Measurements from ENCODE around the gene KRTAP5-1.

The KRTAP5-1 gene

DNA sequence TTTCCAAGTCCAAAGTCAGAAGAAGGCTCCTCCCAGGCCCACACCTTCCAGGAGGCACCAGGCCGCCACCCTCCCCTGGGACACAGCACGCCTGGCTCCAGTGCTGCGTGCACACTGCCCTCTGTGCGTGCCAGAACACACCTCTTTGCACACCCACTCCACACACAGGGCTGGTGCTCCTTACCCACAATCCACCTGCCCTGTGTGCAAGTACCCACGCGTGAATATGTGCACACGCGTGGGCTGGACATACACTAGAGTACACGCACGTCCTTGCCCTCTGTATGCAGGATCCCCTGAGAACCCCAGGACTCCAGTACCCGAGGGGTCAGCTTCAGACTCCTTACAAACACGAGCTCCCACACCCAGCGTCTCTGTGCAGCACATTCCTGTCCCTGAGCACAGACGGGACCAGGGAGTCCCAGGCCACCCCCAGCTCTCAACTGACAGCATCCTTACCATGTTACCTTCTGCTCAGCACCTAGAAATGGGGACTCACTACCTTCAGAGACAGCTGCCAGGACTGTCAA, 15.8 kb downstream of the KRTAP5-1 start:
- no peak for ATAC-seq
- no peak for TF ChIP-seq OSR1 (CRISPR knock-in tag; IDR thresholded peaks at IDR 0.05)
- TF ChIP-seq ZFP30 (CRISPR knock-in tag; IDR thresholded peaks at IDR 0.05), result no peak
- TF ChIP-seq ZNF70 (CRISPR knock-in tag; IDR thresholded peaks at IDR 0.05), result no peak
- no peak for TF ChIP-seq ESRRG (CRISPR knock-in tag; IDR thresholded peaks at IDR 0.05)
- no peak for TF ChIP-seq GLIS3 (CRISPR knock-in tag; IDR thresholded peaks at IDR 0.05)
- TF ChIP-seq ISL1 (CRISPR knock-in tag; IDR thresholded peaks at IDR 0.05), result no peak
- TF ChIP-seq, protein P1, sequence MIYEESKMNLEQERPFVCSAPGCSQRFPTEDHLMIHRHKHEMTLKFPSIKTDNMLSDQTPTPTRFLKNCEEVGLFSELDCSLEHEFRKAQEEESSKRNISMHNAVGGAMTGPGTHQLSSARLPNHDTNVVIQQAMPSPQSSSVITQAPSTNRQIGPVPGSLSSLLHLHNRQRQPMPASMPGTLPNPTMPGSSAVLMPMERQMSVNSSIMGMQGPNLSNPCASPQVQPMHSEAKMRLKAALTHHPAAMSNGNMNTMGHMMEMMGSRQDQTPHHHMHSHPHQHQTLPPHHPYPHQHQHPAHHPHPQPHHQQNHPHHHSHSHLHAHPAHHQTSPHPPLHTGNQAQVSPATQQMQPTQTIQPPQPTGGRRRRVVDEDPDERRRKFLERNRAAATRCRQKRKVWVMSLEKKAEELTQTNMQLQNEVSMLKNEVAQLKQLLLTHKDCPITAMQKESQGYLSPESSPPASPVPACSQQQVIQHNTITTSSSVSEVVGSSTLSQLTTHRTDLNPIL (CRISPR knock-in tag; IDR thresholded peaks at IDR 0.05; ENCODE audit: low read depth), result no peak
- TF ChIP-seq RARB (CRISPR knock-in tag; IDR thresholded peaks at IDR 0.05), result no peak
- TF ChIP-seq, protein P2, sequence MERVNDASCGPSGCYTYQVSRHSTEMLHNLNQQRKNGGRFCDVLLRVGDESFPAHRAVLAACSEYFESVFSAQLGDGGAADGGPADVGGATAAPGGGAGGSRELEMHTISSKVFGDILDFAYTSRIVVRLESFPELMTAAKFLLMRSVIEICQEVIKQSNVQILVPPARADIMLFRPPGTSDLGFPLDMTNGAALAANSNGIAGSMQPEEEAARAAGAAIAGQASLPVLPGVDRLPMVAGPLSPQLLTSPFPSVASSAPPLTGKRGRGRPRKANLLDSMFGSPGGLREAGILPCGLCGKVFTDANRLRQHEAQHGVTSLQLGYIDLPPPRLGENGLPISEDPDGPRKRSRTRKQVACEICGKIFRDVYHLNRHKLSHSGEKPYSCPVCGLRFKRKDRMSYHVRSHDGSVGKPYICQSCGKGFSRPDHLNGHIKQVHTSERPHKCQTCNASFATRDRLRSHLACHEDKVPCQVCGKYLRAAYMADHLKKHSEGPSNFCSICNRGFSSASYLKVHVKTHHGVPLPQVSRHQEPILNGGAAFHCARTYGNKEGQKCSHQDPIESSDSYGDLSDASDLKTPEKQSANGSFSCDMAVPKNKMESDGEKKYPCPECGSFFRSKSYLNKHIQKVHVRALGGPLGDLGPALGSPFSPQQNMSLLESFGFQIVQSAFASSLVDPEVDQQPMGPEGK (CRISPR knock-in tag; IDR thresholded peaks at IDR 0.05; ENCODE audit: borderline replicate concordance), result no peak
- no peak for TF ChIP-seq TCF4 (CRISPR knock-in tag; IDR thresholded peaks at IDR 0.05; ENCODE audit: borderline replicate concordance)
- no peak for TF ChIP-seq ZC3H10 (CRISPR knock-in tag; IDR thresholded peaks at IDR 0.05)
- no peak for TF ChIP-seq ZNF565 (CRISPR knock-in tag; conservative IDR thresholded peaks at IDR 0.05; ENCODE audit: low read depth)
- no peak for TF ChIP-seq BACH2 (CRISPR knock-in tag; IDR thresholded peaks at IDR 0.05; ENCODE audit: borderline replicate concordance)
- no peak for TF ChIP-seq SNAI2 (CRISPR knock-in tag; IDR thresholded peaks at IDR 0.05)
- TF ChIP-seq ZNF8 (CRISPR knock-in tag; IDR thresholded peaks at IDR 0.05), result no peak
- no peak for TF ChIP-seq ZFP3 (CRISPR knock-in tag; IDR thresholded peaks at IDR 0.05)
- TF ChIP-seq, protein P3, sequence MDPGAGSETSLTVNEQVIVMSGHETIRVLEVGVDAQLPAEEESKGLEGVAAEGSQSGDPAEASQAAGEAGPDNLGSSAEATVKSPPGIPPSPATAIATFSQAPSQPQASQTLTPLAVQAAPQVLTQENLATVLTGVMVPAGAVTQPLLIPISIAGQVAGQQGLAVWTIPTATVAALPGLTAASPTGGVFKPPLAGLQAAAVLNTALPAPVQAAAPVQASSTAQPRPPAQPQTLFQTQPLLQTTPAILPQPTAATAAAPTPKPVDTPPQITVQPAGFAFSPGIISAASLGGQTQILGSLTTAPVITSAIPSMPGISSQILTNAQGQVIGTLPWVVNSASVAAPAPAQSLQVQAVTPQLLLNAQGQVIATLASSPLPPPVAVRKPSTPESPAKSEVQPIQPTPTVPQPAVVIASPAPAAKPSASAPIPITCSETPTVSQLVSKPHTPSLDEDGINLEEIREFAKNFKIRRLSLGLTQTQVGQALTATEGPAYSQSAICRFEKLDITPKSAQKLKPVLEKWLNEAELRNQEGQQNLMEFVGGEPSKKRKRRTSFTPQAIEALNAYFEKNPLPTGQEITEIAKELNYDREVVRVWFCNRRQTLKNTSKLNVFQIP (CRISPR knock-in tag; IDR thresholded peaks at IDR 0.05; ENCODE audit: borderline replicate concordance, low read depth), result no peak
- no peak for TF ChIP-seq ARNTL (CRISPR knock-in tag; IDR thresholded peaks at IDR 0.05; ENCODE audit: borderline replicate concordance, low read depth)
- TF ChIP-seq, protein P4, sequence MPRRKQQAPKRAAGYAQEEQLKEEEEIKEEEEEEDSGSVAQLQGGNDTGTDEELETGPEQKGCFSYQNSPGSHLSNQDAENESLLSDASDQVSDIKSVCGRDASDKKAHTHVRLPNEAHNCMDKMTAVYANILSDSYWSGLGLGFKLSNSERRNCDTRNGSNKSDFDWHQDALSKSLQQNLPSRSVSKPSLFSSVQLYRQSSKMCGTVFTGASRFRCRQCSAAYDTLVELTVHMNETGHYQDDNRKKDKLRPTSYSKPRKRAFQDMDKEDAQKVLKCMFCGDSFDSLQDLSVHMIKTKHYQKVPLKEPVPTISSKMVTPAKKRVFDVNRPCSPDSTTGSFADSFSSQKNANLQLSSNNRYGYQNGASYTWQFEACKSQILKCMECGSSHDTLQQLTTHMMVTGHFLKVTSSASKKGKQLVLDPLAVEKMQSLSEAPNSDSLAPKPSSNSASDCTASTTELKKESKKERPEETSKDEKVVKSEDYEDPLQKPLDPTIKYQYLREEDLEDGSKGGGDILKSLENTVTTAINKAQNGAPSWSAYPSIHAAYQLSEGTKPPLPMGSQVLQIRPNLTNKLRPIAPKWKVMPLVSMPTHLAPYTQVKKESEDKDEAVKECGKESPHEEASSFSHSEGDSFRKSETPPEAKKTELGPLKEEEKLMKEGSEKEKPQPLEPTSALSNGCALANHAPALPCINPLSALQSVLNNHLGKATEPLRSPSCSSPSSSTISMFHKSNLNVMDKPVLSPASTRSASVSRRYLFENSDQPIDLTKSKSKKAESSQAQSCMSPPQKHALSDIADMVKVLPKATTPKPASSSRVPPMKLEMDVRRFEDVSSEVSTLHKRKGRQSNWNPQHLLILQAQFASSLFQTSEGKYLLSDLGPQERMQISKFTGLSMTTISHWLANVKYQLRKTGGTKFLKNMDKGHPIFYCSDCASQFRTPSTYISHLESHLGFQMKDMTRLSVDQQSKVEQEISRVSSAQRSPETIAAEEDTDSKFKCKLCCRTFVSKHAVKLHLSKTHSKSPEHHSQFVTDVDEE (CRISPR knock-in tag; IDR thresholded peaks at IDR 0.05), result no peak

DNA sequence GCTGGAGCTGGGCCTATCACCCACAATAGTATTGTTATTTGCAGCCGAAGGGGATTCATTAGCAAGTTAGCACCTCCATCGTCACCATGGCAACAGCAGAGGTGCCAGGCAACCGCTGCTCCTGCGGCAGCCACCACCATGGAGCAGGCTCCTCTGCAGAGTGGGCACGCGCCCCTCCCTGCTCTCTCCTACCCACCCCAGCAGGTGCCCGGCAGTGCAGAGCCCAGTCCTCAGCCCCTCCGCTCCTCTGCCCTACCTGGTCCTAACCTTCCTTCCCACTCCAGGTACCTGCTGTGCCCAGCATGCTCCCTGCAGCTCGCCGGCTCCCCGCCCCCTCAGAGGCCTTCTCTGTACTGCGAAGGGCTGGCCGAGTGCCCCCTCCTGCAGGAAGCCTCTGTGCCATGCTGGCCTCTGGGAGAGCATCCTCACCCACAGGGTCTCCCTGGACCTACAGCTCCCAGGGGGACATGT, 16.6 kb downstream of the KRTAP5-1 start:
- TF ChIP-seq ZFP30 (CRISPR knock-in tag; IDR thresholded peaks at IDR 0.05) (no peak), ZFP3 (CRISPR knock-in tag; IDR thresholded peaks at IDR 0.05) (no peak), ARNTL (CRISPR knock-in tag; IDR thresholded peaks at IDR 0.05; ENCODE audit: borderline replicate concordance, low read depth) (no peak), ZC3H10 (CRISPR knock-in tag; IDR thresholded peaks at IDR 0.05) (no peak), ESRRG (CRISPR knock-in tag; IDR thresholded peaks at IDR 0.05) (no peak), PPARA (CRISPR knock-in tag; IDR thresholded peaks at IDR 0.05; ENCODE audit: borderline replicate concordance) (no peak), ZNF8 (CRISPR knock-in tag; IDR thresholded peaks at IDR 0.05) (no peak), SNAI2 (CRISPR knock-in tag; IDR thresholded peaks at IDR 0.05) (no peak), TCF4 (CRISPR knock-in tag; IDR thresholded peaks at IDR 0.05; ENCODE audit: borderline replicate concordance) (no peak), OSR1 (CRISPR knock-in tag; IDR thresholded peaks at IDR 0.05) (no peak)
- TF ChIP-seq, protein P1 (CRISPR knock-in tag; IDR thresholded peaks at IDR 0.05; ENCODE audit: low read depth), result no peak
- TF ChIP-seq, protein P5, sequence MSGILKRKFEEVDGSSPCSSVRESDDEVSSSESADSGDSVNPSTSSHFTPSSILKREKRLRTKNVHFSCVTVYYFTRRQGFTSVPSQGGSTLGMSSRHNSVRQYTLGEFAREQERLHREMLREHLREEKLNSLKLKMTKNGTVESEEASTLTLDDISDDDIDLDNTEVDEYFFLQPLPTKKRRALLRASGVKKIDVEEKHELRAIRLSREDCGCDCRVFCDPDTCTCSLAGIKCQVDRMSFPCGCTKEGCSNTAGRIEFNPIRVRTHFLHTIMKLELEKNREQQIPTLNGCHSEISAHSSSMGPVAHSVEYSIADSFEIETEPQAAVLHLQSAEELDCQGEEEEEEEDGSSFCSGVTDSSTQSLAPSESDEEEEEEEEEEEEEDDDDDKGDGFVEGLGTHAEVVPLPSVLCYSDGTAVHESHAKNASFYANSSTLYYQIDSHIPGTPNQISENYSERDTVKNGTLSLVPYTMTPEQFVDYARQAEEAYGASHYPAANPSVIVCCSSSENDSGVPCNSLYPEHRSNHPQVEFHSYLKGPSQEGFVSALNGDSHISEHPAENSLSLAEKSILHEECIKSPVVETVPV (CRISPR knock-in tag; IDR thresholded peaks at IDR 0.05), result no peak
- TF ChIP-seq, protein P3 (CRISPR knock-in tag; IDR thresholded peaks at IDR 0.05; ENCODE audit: borderline replicate concordance, low read depth), result no peak
- TF ChIP-seq, protein P4 (CRISPR knock-in tag; IDR thresholded peaks at IDR 0.05), result no peak

More for the DNA sequence above, 16.6 kb downstream of the KRTAP5-1 start:
- ATAC-seq, result no peak
